Breast epithelium (tissue), 4 donors: ENCODE results near the gene TTC6. TPM values are rescaled to one million over a fixed set of nuclear protein-coding genes. Genes with fewer than 3 reads are reported as not detected.

Experiments
- DNase-seq, 2 donors: peaks; one replicate each; pipeline ENCODE4 v3.0.0-alpha.2; 2019; ENCODE audit warnings: low spot score in 2 of 2
- H3K27ac ChIP-seq, 2 donors: fragments of 200-600 bp; sonication (generic) in 1 of 2; one replicate each; pipeline ENCODE4 v1.5.1; 2016 to 2019; ENCODE audit warnings: mild to moderate bottlenecking in 1 of 2
- H3K27me3 ChIP-seq, 2 donors: fragments of 200-600 bp; sonication (generic) in 1 of 2; one replicate each; pipeline versions ENCODE4 v1.5.1 to v1.6.0; 2017 to 2019; ENCODE audit warnings: control low read depth in 1 of 2, mild to moderate bottlenecking in 1 of 2
- H3K36me3 ChIP-seq: fragments of 200-600 bp; one replicate; pipeline ENCODE4 v1.5.1; 2019
- H3K4me1 ChIP-seq, 2 donors: fragments of 200-600 bp; sonication (generic); one replicate each; pipeline ENCODE4 v1.5.1; 2016 to 2019; ENCODE audit warnings: control low read depth in 1 of 2
- H3K4me3 ChIP-seq, 3 donors: fragments of 200-600 bp; sonication (generic); 1 replicate in 2 of 3; 2 replicates in 1 of 3; pipeline ENCODE4 v1.5.1; 2016 to 2019; ENCODE audit warnings: mild to moderate bottlenecking in 3 of 3, moderate library complexity in 2 of 3
- H3K9me3 ChIP-seq, 2 donors: fragments of 200-600 bp; sonication (generic) in 1 of 2; one replicate each; pipeline ENCODE4 v1.5.1; 2016 to 2019; ENCODE audit warnings: control low read depth in 1 of 2
- POLR2A ChIP-seq: fragments of 450-650 bp; IDR thresholded peaks from one replicate; pipeline ENCODE4 v1.6.1; 2016; ENCODE audit warnings: antibody characterized with exemption, mild to moderate bottlenecking, moderate library complexity
- POLR2AphosphoS5 ChIP-seq, 3 donors: sonication (generic); formaldehyde crosslinking; IDR thresholded peaks; one replicate each; pipeline ENCODE4 v1.6.1; 2017; ENCODE audit warnings: antibody characterized with exemption in 3 of 3
- intact Hi-C: fragments of 100-400 bp; cut with DNase I; formaldehyde crosslinking; loops from one replicate; pipeline ENCODE4 v1.15.1; 2023; ENCODE audit warnings: low total_unique reads
- total RNA-seq, 3 donors: library from RNA; depleted of rRNA; stranded (reverse); fragments of >200 nt; gene quantifications; one replicate each; pipeline ENCODE4 v1.1.0, GENCODE V29; 2016
- TF ChIP-seq, protein P1 (sequence below), 3 donors: fragments of 450-650 bp; IDR thresholded peaks; one replicate each; pipeline ENCODE4 v1.5.1; 2016 to 2017; ENCODE audit warnings: antibody characterized with exemption in 3 of 3, mild to moderate bottlenecking in 3 of 3, moderate library complexity in 3 of 3

Gene TTC6
- total RNA-seq, 3 donors from 2014 or later: 74.7 to 78.6 TPM; not detected in 1

DNA sequence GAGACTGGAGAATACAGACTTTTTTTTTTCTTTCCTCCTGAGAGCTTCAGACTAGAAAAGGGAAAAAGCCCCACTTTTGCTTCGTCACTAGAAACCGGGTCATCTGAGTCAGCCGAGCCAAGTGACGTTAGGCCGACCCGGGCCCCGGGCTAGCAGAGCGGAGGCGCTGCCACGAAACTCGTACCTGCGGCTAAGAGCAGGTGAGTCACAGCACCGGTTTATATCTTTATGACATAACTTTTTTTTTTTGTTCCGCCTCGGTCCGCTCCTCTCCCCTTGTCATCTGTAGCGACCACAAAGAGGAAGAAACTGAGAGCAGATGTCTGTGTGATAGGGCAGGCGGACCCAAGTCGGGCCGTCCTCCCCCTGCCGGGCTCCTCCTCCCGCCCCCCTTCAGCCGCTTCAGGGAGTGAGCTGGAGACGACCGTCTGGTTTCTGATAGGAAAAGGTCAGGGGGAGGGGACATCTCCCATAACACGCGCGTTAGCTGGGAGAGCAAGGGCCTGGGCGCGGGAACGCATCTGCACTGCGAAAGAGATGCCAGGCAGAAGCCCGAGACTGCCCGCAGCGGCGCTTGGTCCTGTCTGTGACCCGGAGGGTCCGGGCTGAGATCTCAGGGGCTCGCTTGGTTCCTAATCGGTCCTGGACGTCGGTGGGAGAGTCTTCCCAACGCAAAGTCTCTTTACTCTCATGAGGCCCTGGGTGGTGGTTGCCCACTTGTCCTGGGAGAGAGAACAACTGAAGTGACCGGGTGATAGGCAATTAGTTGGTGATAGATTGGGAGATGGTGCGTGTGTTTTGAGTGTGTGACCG lies 586 bp downstream of the TTC6 start:
- no peaks in the 10 kb centered on the region for H3K9me3 ChIP-seq
- peak overlapping the region; percentile 40 to 80 (median 55) for H3K4me3 ChIP-seq
- H3K36me3 ChIP-seq: no peaks in the 10 kb centered on the region
- DNase-seq: peak; percentile 62 to 85
- H3K27ac ChIP-seq: peak overlapping the region; percentile 83 to 86
- intact Hi-C loops: no loop called here
- TF ChIP-seq POLR2A: no peak
- TF ChIP-seq, protein P1, sequence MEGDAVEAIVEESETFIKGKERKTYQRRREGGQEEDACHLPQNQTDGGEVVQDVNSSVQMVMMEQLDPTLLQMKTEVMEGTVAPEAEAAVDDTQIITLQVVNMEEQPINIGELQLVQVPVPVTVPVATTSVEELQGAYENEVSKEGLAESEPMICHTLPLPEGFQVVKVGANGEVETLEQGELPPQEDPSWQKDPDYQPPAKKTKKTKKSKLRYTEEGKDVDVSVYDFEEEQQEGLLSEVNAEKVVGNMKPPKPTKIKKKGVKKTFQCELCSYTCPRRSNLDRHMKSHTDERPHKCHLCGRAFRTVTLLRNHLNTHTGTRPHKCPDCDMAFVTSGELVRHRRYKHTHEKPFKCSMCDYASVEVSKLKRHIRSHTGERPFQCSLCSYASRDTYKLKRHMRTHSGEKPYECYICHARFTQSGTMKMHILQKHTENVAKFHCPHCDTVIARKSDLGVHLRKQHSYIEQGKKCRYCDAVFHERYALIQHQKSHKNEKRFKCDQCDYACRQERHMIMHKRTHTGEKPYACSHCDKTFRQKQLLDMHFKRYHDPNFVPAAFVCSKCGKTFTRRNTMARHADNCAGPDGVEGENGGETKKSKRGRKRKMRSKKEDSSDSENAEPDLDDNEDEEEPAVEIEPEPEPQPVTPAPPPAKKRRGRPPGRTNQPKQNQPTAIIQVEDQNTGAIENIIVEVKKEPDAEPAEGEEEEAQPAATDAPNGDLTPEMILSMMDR (IDR thresholded peaks at IDR 0.05): no peak
- peak in 2 of 3 donors; percentile 33 to 51 for TF ChIP-seq POLR2AphosphoS5 (IDR thresholded peaks at IDR 0.05)
- H3K4me1 ChIP-seq: peaks cover 0 to 5% of the 10 kb centered on the region in 2 donors
- peaks cover 17 to 94% of the 10 kb centered on the region in 2 donors for H3K27me3 ChIP-seq

DNA sequence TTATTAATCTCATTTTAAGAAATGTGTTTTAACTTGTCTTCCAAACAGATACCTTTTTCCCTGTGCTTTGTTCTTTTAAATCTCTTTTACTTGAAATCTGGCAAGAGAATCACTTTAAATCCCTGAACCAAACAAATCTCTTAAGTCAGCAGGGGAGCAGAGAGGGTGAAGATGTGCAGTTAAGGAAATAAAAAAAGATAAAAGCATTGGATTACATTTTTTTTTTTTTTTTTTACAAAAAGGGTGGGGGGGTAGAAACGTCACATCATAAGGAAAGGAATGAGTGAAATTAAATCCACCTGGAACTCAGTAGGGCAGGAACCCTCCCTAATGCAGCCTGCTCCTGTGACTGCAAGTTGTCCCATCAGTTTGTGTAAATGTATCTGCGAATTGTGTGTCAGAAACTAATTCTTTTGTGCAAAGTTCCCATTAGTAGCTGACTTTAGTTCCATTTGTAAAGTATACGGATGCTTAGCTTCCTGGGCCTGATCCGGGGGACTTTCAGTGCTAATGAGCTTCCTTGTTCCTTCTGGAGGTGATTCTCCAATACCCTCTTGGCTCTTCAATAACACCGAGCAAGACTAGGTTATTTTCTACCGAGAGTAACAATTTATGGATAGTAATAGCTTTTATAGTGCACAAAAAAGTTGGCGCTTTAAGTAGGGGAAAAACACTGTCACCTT lies 1.5 kb downstream of the TTC6 start:
- Histone ChIP-seq H3K4me3 (peak overlapping the region in 2 of 3 donors; percentile 55 to 80), H3K27me3 (peaks cover 14 to 94% of the 10 kb centered on the region in 2 donors), H3K4me1 (peaks cover 0 to 5% of the 10 kb centered on the region in 2 donors), H3K9me3 (no peaks in the 10 kb centered on the region), H3K36me3 (no peaks in the 10 kb centered on the region), H3K27ac (peak overlapping the region; percentile 83 to 86)
- TF ChIP-seq POLR2AphosphoS5 (IDR thresholded peaks at IDR 0.05) (no peak), POLR2A (no peak)
- TF ChIP-seq, protein P1 (IDR thresholded peaks at IDR 0.05): no peak
- intact Hi-C loops: no loop called here
- no peak for DNase-seq

DNA sequence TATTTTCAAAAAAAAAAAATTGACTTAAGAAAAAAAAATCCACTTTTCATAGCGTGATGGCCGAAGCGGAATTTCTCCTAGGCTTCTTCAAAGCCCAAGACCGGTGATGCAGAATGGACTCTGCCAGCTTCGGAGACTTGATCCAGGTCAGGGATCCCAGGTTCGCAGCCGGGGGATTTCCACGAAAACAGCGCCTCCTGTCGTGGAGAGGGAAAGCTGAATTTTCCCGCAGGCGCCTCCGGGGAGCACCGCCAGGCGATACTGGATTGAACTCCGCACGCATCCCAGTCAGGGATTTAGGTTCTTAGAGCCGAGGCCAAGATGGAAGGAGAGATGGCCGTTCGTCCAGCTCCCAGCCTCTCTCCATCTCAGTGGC lies 2.1 kb downstream of the TTC6 start:
- Histone ChIP-seq H3K4me3 (peak overlapping the region in 1 of 3 donors; percentile 60), H3K27me3 (peaks cover 10 to 94% of the 10 kb centered on the region in 2 donors), H3K36me3 (no peaks in the 10 kb centered on the region), H3K9me3 (no peaks in the 10 kb centered on the region), H3K4me1 (peaks cover 0 to 5% of the 10 kb centered on the region in 2 donors), H3K27ac (peak overlapping the region; percentile 83 to 86)
- intact Hi-C loops: no loop called here
- no peak for TF ChIP-seq POLR2A
- TF ChIP-seq, protein P1 (IDR thresholded peaks at IDR 0.05): peak in 2 of 3 donors; percentile 28 to 38
- peak in 1 of 2 donors; percentile 75 for DNase-seq

DNA sequence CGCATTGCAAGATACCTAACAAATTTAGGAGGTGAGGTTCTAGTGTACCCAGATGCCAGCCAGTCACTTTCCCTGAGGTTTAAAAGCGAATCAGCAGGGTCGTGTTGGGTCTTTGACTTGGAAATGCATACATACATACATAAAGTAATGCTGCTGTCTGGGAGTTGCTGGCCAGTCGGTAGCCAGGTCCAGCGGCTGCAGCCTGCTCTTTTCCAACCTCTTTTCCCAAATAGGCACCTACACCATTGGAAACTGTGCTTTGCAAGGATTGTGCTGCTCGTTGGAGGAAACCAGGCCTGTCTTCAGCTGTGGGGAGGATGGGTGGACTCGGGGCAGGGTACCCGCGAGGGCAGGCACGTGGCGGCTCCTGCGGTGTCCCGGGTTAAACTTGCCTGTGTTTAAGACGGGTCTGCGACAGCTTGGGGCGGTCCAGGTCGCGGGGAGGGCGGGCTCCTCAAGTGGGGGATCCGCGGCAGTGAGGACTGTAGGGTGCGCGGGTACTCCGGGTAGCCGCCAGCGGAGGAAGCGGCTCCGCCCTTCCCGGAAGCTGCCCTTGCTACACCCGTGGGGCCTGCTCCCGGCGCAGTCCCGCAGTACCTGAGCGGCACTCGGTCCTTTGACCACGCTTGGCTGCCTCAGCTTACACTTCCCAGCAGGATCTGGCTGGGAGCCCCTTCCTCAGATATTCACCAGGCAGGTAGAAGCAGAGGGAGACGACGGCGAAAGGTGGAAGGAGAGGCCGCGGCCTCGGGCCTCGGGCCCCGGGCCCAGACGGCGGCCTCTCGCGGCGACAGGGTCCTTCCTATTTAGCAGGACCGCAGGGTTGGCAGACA lies 2.7 kb downstream of the TTC6 start:
- H3K36me3 ChIP-seq: no peaks in the 10 kb centered on the region
- peak overlapping the region; percentile 83 to 86 for H3K27ac ChIP-seq
- peak overlapping the region in 2 of 3 donors; percentile 35 to 60 for H3K4me3 ChIP-seq
- no peaks in the 10 kb centered on the region for H3K9me3 ChIP-seq
- H3K4me1 ChIP-seq: peaks cover 0 to 5% of the 10 kb centered on the region in 2 donors
- TF ChIP-seq POLR2A (no peak), POLR2AphosphoS5 (IDR thresholded peaks at IDR 0.05) (peak in 1 of 3 donors; percentile 8)
- H3K27me3 ChIP-seq: peaks cover 9 to 94% of the 10 kb centered on the region in 2 donors
- intact Hi-C loops: no loop called here
- DNase-seq: peak in 1 of 2 donors; percentile 60
